ENCODE results near the gene PPP1R16B.

The PPP1R16B gene

GRCh38 chr20:38828514-38829295 is 23.2 kb downstream of the PPP1R16B start:
- no peak for DNase-seq

GRCh38 chr20:38829296-38829875 is 23.9 kb downstream of the PPP1R16B start:
- no peak for DNase-seq

DNA sequence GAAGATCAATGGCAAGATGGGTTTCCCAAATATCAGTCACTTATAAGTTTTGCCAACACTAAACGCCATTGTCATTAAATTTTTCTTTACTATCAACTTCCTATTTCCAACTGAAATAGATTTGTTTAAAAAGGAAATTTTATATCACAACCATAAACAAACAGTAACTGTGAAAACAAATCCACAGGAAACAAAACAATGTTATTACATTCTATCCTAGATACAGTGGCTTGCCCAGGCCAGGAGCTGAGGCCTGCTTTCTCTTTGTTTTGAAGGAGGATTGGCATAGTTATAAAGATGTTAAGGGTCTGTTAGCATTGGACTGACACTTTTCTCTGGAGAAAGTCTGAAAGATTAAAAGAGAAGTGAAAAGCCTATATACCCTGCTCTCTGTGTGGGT is 24.9 kb downstream of the PPP1R16B start:
- DNase-seq: no peak

DNA sequence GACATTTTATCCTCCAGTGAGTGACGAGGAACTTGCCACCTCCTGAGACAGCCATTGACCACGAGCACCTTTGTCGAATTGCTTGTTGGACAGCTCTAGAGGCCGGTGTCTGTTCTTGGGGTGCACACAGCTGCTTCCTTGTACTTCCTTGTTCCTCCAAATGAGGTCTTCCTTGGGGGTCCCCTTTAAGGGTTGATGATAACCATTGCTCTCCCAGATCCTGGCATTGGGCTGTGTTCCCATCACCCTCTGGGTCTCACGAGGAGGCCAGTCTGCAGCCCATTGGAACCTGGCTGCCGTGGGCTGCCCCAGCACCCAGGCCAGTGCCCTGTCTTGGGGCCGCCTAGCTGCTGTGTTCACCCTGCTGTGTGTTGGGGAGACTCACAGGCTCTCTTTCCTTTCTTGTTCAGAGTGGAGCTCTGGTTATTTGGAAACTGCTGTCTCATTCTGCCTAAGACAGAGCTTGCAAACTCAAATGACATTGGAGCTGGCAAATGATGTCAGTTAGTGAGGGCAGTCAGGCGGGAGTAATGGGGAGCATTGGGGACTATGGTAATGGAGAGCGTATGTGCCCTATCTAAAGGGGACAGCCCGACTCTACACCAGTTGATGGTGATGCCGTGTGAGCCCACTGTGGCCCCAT is 25.7 kb downstream of the PPP1R16B start:
- no peak for DNase-seq

GRCh38 chr20:38831995-38832620 is 26.6 kb downstream of the PPP1R16B start:
- no peak for DNase-seq

GRCh38 chr20:38833154-38833856 is 27.8 kb downstream of the PPP1R16B start:
- DNase-seq: no peak

DNA sequence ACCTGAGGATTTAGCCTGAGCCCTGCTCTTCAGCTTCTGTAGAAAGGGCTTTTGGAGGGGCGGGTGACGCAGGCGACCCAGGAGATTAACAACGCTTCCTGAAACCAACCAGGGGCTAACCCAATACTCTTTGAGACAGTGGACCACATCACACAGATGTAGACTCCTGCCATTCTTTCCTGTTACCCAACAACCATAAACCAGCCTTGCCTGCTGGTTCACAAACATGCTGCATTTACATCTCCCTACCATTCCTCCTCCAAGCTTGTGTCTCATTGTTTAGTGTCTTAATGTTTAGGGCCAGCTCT is 28.3 kb downstream of the PPP1R16B start:
- no peak for DNase-seq

GRCh38 chr20:38834868-38835267 is 29.4 kb downstream of the PPP1R16B start:
- no peak for DNase-seq

DNA sequence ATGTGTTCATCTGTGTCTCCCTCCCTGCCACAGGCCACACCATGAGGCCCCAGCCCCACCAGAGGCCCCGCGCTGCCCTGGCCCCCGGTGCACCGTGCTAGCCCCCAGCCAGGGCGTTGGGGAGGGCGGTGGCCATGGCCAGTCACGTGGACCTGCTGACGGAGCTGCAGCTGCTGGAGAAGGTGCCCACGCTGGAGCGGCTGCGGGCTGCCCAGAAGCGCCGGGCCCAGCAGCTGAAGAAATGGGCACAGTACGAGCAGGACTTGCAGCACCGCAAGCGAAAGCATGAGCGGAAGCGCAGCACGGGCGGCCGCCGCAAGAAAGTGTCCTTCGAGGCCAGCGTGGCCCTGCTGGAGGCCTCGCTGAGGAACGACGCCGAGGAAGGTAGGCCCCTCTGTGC is 30.3 kb downstream of the PPP1R16B start:
- no peak for DNase-seq

GRCh38 chr20:38836991-38837390 is 31.5 kb downstream of the PPP1R16B start:
- no peak for DNase-seq

GRCh38 chr20:38838326-38838725 is 32.8 kb downstream of the PPP1R16B start:
- DNase-seq: no peak

DNA sequence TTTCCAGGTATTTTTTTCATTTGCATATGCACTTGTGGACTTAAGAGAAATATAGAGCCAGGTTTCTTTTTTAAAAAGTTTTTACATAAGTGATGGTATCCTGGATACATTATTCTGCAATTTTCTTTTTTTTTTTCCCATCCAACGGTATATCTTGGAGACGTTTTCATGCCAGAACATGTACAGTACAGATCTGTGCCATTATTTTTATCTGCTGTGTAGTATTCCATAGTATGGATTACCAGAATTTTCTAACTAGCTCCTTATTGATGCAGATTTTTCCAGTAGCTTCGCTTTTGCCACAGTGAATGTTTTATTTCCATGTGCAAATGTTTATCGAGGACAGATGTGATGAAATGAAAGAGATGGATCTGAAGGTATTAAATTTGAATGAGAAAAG is 34.1 kb downstream of the PPP1R16B start:
- DNase-seq: no peak

GRCh38 chr20:38840053-38840893 is 34.8 kb downstream of the PPP1R16B start:
- DNase-seq: no peak

DNA sequence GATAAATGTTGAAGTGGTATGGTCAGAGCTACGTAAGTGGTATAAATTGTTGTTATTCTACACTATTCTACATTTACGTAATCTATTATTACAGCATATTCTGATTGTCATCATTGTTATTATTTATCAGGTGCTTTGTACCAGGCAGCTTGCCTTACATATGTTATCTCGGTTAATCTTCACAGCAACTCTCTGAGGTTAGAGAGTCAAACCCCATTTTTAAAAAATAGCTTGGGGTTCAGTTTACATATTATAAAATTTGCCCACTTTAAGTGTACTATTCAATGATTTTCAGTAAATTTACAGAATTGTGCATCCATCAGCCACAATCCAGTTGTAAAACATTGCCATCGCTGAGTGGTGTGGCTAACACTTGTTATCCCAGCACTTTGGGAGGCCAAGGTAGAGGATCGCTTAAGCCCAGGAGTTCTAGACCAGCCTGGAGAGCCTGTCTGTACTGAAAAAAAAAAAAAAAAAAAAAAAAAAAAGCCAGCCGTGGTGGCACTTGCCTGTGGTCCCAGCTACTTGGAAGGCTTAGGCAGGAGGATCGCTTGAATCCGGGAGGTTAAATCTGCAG is 35.5 kb downstream of the PPP1R16B start:
- DNase-seq: no peak

DNA sequence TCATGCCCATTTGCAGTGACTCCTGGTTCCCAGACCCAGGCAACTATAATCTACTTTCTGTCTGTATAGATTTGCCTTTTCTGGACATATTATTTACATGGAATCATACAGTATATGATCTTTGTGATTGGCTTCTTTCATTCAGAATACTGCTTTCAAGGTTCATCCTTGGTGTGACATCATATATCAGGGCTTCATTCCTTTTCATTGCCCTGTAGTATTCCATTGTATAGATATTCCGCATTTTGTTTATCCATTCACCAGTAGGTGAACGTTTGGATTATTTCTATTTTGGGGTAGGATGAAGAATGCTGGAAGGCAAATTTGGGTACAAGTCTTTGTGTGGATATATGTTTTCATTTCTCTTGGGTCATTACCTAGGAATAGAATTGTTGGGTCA is 36.1 kb downstream of the PPP1R16B start:
- DNase-seq: no peak

DNA sequence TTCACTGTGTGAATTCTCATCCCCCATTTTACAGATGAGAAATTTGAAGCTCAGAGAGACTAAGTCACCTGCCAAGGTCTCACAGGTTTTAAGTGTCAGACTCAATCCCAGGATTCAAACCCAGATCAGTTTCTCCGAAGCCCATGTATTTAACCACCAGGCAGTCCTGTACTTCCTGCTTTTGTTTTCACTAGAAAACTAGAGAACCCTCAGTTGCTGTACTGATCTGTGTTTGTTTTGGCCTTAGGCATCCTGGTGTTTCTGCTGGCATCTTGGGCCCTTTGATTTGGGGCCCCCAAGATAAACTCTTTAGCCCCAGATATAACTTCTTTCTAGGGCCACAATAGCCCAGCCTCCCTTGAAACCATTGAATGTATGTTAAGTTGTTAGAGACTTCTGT is 36.5 kb downstream of the PPP1R16B start:
- DNase-seq: no peak

GRCh38 chr20:38842558-38842981 is 37.1 kb downstream of the PPP1R16B start:
- no peak for DNase-seq

DNA sequence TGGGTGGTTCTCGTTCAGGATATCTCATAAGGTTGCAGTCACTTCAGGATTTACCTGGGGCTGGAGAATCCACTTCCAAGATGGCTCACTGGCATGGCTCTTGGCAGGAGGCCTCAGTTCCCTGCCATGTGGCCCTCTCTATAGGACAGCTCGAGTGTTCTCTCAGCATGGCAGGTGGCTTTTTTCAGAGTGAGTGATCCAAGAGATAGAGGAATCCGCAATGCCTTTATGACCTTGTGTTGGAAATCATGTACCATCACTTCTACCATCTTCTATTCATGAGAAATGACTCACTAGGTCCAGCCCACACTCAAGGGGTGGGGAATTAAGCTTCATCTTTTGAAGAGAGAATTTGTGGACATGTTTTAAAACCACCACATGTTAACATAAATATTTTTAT is 37.8 kb downstream of the PPP1R16B start:
- DNase-seq: no peak

GRCh38 chr20:38844963-38845362 is 39.5 kb downstream of the PPP1R16B start:
- no peak for DNase-seq

- DNase-seq: no peak
Measured at GRCh38 chr20:38847840-38848239, 42.3 kb downstream of the PPP1R16B start.

- DNase-seq: no peak
Measured at GRCh38 chr20:38853759-38854158, 48.3 kb downstream of the PPP1R16B start.

DNA sequence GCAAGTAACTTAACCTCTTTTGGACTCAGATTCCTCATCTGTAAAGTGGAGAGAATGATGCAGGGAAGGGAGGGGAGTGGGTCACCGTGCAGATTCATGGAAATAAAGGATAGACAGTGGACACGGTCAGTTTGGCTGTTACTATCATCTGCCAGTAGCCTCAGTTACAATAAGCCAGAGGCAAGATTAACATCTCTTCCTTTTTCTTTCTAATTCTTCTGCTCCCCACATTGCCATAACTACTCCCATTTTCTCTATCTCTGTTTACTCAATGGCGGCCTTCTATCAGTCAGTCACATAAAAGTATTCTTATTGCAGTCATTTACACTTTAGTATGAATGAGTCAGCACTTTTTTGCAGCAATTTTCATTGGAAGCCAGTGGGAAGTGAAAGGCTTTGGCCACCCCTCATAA is 49.2 kb downstream of the PPP1R16B start:
- no peak for DNase-seq
